SK-N-MC (cell line): Measurements from ENCODE around the gene LRRC37A.
"Not testable (repeated sequence)": the region's sequence is repeated elsewhere in the genome, so short reads cannot be mapped to it uniquely, and the experiment has no call there.

Experiments
- EZH2 ChIP-seq: fragments of 200-600 bp; sonication (generic); IDR thresholded peaks from one replicate; pipeline ENCODE4 v1.6.1; 2017; ENCODE audit warnings: antibody characterized with exemption
- FOXP2 ChIP-seq: optimal IDR thresholded peaks from 2 replicates; pipeline ENCODE3; 2011; ENCODE audit warnings: mild to moderate bottlenecking, moderate library complexity; ENCODE audit not compliant: insufficient read depth; ENCODE audit errors: extremely low read length, control extremely low read depth
- POLR2AphosphoS5 ChIP-seq: IDR thresholded peaks from 2 replicates; pipeline ENCODE4 v1.6.1; 2012; ENCODE audit warnings: mild to moderate bottlenecking, low read depth, low read length, borderline replicate concordance

GRCh38 chr17:46367520-46367919 is 72.6 kb downstream of the LRRC37A start:
- not testable (repeated sequence) for TF ChIP-seq EZH2, POLR2AphosphoS5, FOXP2
